ENCODE results near the gene PRKCH.
"Not testable (repeated sequence)": the region's sequence is repeated elsewhere in the genome, so short reads cannot be mapped to it uniquely, and the experiment has no call there.

The PRKCH gene

GRCh38 chr14:61515436-61516117, 194.2 kb downstream of the PRKCH start:
- DNase-seq (ENCODE audit: low read depth in 2 of 2) = no peak

GRCh38 chr14:61516118-61516743, 194.9 kb downstream of the PRKCH start:
- DNase-seq (ENCODE audit: low read depth in 2 of 2) = no peak

GRCh38 chr14:61516964-61517653, 195.7 kb downstream of the PRKCH start:
- DNase-seq (ENCODE audit: low read depth in 2 of 2) = no peak

- no peak for DNase-seq (ENCODE audit: low read depth in 2 of 2)
Measured at GRCh38 chr14:61517911-61518384, 196.6 kb downstream of the PRKCH start.

GRCh38 chr14:61518403-61518802, 197.0 kb downstream of the PRKCH start:
- no peak for DNase-seq (ENCODE audit: low read depth in 2 of 2)

- DNase-seq (ENCODE audit: low read depth in 2 of 2) = no peak
Measured at GRCh38 chr14:61519106-61519505, 197.7 kb downstream of the PRKCH start.

- DNase-seq (ENCODE audit: low read depth in 2 of 2) = no peak
Measured at GRCh38 chr14:61519735-61520134, 198.4 kb downstream of the PRKCH start.

- no peak for DNase-seq (ENCODE audit: low read depth in 2 of 2)
Measured at GRCh38 chr14:61520576-61520975, 199.2 kb downstream of the PRKCH start.

- no peak for DNase-seq (ENCODE audit: low read depth in 2 of 2)
Measured at GRCh38 chr14:61521773-61522172, 200.4 kb downstream of the PRKCH start.

- DNase-seq (ENCODE audit: low read depth in 2 of 2) = no peak
Measured at GRCh38 chr14:61523751-61524150, 202.4 kb downstream of the PRKCH start.

- no peak for DNase-seq (ENCODE audit: low read depth in 2 of 2)
Measured at GRCh38 chr14:61524211-61524806, 202.9 kb downstream of the PRKCH start.

GRCh38 chr14:61524936-61525292, 203.5 kb downstream of the PRKCH start:
- DNase-seq (ENCODE audit: low read depth in 2 of 2) = no peak

- peak in 1 of 2 experiments; percentile 72 for DNase-seq (ENCODE audit: low read depth in 2 of 2)
Measured at GRCh38 chr14:61525293-61526011, 204.1 kb downstream of the PRKCH start.

- DNase-seq (ENCODE audit: low read depth in 2 of 2) = no peak
Measured at GRCh38 chr14:61526405-61527312, 205.3 kb downstream of the PRKCH start.

GRCh38 chr14:61527325-61528100, 206.1 kb downstream of the PRKCH start:
- DNase-seq (ENCODE audit: low read depth in 2 of 2) = no peak

GRCh38 chr14:61528591-61529021, 207.2 kb downstream of the PRKCH start:
- no peak for DNase-seq (ENCODE audit: low read depth in 2 of 2)

GRCh38 chr14:61529360-61529759, 208.0 kb downstream of the PRKCH start:
- not testable (repeated sequence) for DNase-seq (ENCODE audit: low read depth in 2 of 2)

GRCh38 chr14:61530296-61530695, 208.9 kb downstream of the PRKCH start:
- DNase-seq (ENCODE audit: low read depth in 2 of 2) = no peak

GRCh38 chr14:61530896-61531295, 209.5 kb downstream of the PRKCH start:
- no peak for DNase-seq (ENCODE audit: low read depth in 2 of 2)
